Ovary (tissue), 10 donors: ENCODE results near the gene CT45A2. TPM values are rescaled to one million over a fixed set of nuclear protein-coding genes. Genes with fewer than 3 reads are reported as not detected.
"Not testable (repeated sequence)": the region's sequence is repeated elsewhere in the genome, so short reads cannot be mapped to it uniquely, and the experiment has no call there.

Source experiments
- DNase-seq, 5 donors: peaks; one replicate each; pipeline ENCODE4 v3.0.0-alpha.2; 2019 to 2020
- H3K27ac ChIP-seq, 2 donors: fragments of 200-600 bp; one replicate each; pipeline versions ENCODE4 v1.5.1 to v1.8.0; 2019 to 2022
- H3K27me3 ChIP-seq: fragments of 200-600 bp; one replicate; pipeline ENCODE4 v1.8.0; 2022
- H3K36me3 ChIP-seq: fragments of 200-600 bp; sonication (generic); one replicate; pipeline ENCODE4 v1.5.1; 2019
- H3K4me1 ChIP-seq: one replicate; pipeline ENCODE4 v1.8.1; 2013; ENCODE audit warnings: mild to moderate bottlenecking, moderate library complexity; ENCODE audit not compliant: insufficient read depth
- H3K4me3 ChIP-seq: fragments of 200-600 bp; sonication (generic); one replicate; pipeline ENCODE4 v1.5.1; 2017
- H3K9me3 ChIP-seq, 2 donors: fragments of 200-600 bp in 1 of 2; sonication (generic) in 1 of 2; one replicate each; pipeline versions ENCODE4 v1.5.1 to v1.8.1; 2013 to 2019; ENCODE audit warnings: mild to moderate bottlenecking in 1 of 2, moderate library complexity in 1 of 2
- WGBS, 3 donors: extraction: QIAGEN DNeasy Blood & Tissue Kit in 1 of 3; methylation state at CpG; one replicate each; pipeline versions ENCODE4 v1.1.5 to v1.1.7; 2013 to 2017; 5-methylcytosine and 5-hydroxymethylcytosine counted together
- intact Hi-C, 4 donors: fragments of 100-400 bp; cut with DNase I; formaldehyde crosslinking; loops; one replicate each; pipeline versions ENCODE4 v1.11.0 to v1.15.1; 2022 to 2023
- long read RNA-seq, 3 donors: library from polyadenylated mRNA in 2 of 3; unstranded in 2 of 3; transcript quantifications; one replicate each; pipeline ENCODE4 v2.0.0 and lab custom pipeline, GENCODE V29; 2021 to 2026
- polyA plus RNA-seq, 2 donors: library from polyadenylated mRNA; stranded (reverse); fragments of 200-250 nt in 1 of 2; fragments of 350-450 nt in 1 of 2; fragmentation: Illumina TruSeq in 1 of 2; extraction: RNeasy Lipid Tissue Mini Kit (QIAGEN cat#74804) in 1 of 2; gene quantifications; one replicate each; pipeline ENCODE4 v1.2.3, GENCODE V29; 2013 to 2014
- total RNA-seq, 7 donors: library from RNA; depleted of rRNA in 2 of 7; stranded (reverse); fragments of >200 nt in 2 of 7; fragmentation: NEBNext Ultra II Directional in 3 of 7; extraction: Animal tissue kit (Norgen Biotek cat#: 25700) in 3 of 7; gene quantifications; one replicate each; pipeline versions ENCODE4 v1.1.0 to v1.2.4, GENCODE V29; 2016 to 2023
- donor health status: DM: no; HTN: no; CAD: no; lungs with moderate emphysema.
- donor health status: DM: no; HTN: no; CAD: no.
- donor health status: Bipolar disorder and iron deficiency.
- donor health status: DM: yes; HTN: yes; CAD: no.
- donor health status: DM: no; HTN: no; CAD: no.
- donor health status: DM: yes; HTN: yes; CAD: no.

Gene CT45A2, protein sequence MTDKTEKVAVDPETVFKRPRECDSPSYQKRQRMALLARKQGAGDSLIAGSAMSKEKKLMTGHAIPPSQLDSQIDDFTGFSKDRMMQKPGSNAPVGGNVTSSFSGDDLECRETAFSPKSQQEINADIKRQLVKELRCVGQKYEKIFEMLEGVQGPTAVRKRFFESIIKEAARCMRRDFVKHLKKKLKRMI
- total RNA-seq (not detected), polyA plus RNA-seq (not detected)
- long read RNA-seq, donor 1, result 0 reads
- long read RNA-seq, donor 2, result 0 reads
- long read RNA-seq, donor 3, result 0 reads

DNA sequence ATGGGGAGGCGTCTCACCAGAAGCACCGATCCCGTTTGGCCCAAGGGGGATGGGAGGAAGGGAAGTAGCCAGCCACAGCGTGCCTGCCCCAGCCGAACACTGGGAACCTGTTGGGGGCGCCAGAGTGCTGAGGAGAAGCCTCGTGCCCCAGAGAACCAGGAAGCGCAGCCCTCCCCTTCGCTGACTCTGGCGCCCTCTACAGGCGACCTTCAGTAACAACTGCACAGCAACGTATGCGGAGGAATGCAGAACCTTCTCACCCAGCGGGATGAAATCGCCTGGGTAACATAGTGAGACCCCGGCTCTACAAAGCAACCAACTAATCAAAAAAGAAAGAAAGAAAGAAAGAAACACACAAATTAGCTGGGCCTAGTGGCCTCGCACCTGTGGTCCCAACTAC lies at the start of gene CT45A2:
TSS of gene CT45A2 (minus strand) at position 101 of the 400 bp plus-strand sequence. CDS start 3,747 bp downstream, outside the sequence.
- DNase-seq, H3K27me3 ChIP-seq, H3K4me1 ChIP-seq, H3K27ac ChIP-seq, H3K36me3 ChIP-seq, H3K4me3 ChIP-seq, intact Hi-C loops, H3K9me3 ChIP-seq: not testable (repeated sequence)
- WGBS, 3 donors, result no CpG with 5 or more reads among the region's 17 CpGs

DNA sequence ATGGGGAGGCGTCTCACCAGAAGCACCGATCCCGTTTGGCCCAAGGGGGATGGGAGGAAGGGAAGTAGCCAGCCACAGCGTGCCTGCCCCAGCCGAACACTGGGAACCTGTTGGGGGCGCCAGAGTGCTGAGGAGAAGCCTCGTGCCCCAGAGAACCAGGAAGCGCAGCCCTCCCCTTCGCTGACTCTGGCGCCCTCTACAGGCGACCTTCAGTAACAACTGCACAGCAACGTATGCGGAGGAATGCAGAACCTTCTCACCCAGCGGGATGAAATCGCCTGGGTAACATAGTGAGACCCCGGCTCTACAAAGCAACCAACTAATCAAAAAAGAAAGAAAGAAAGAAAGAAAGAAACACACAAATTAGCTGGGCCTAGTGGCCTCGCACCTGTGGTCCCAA lies 34.6 kb upstream of the CT45A2 start, which contains the start of gene CT45A8:
TSS of gene CT45A8 (minus strand) at position 101 of the 400 bp plus-strand sequence. CDS start 3,755 bp downstream, outside the sequence.
- H3K27me3 ChIP-seq, intact Hi-C loops: not testable (repeated sequence)
- no CpG with 5 or more reads among the region's 17 CpGs for WGBS, 3 donors

DNA sequence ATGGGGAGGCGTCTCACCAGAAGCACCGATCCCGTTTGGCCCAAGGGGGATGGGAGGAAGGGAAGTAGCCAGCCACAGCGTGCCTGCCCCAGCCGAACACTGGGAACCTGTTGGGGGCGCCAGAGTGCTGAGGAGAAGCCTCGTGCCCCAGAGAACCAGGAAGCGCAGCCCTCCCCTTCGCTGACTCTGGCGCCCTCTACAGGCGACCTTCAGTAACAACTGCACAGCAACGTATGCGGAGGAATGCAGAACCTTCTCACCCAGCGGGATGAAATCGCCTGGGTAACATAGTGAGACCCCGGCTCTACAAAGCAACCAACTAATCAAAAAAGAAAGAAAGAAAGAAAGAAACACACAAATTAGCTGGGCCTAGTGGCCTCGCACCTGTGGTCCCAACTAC lies 17.4 kb upstream of the CT45A2 start, which contains the start of gene CT45A7:
TSS of gene CT45A7 (minus strand) at position 101 of the 400 bp plus-strand sequence. CDS start 3,747 bp downstream, outside the sequence.
- H3K36me3 ChIP-seq, H3K4me1 ChIP-seq, DNase-seq, H3K9me3 ChIP-seq, intact Hi-C loops, H3K4me3 ChIP-seq, H3K27me3 ChIP-seq, H3K27ac ChIP-seq: not testable (repeated sequence)
- no CpG with 5 or more reads among the region's 17 CpGs for WGBS, 3 donors

More for the DNA sequence above, 34.6 kb upstream of the CT45A2 start, which contains the start of gene CT45A8:
- H3K9me3 ChIP-seq, DNase-seq, H3K36me3 ChIP-seq, H3K4me3 ChIP-seq, H3K4me1 ChIP-seq, H3K27ac ChIP-seq: not testable (repeated sequence)

DNA sequence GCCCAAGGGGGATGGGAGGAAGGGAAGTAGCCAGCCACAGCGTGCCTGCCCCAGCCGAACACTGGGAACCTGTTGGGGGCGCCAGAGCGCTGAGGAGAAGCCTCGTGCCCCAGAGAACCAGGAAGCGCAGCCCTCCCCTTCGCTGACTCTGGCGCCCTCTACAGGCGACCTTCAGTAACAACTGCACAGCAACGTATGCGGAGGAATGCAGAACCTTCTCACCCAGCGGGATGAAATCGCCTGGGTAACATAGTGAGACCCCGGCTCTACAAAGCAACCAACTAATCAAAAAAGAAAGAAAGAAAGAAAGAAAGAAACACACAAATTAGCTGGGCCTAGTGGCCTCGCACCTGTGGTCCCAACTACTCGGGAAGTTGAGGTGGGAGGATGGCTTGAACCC lies 17.1 kb downstream of the CT45A2 start, which contains the start of gene CT45A6:
TSS of gene CT45A6 (minus strand) at position 101 of the 400 bp plus-strand sequence. CDS start 3,794 bp downstream, outside the sequence.
- H3K27me3 ChIP-seq, DNase-seq, H3K4me3 ChIP-seq, H3K36me3 ChIP-seq, H3K9me3 ChIP-seq, intact Hi-C loops, H3K27ac ChIP-seq, H3K4me1 ChIP-seq: not testable (repeated sequence)
- WGBS, 3 donors, result no CpG with 5 or more reads among the region's 16 CpGs

DNA sequence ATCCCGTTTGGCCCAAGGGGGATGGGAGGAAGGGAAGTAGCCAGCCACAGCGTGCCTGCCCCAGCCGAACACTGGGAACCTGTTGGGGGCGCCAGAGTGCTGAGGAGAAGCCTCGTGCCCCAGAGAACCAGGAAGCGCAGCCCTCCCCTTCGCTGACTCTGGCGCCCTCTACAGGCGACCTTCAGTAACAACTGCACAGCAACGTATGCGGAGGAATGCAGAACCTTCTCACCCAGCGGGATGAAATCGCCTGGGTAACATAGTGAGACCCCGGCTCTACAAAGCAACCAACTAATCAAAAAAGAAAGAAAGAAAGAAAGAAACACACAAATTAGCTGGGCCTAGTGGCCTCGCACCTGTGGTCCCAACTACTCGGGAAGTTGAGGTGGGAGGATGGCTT lies 34.4 kb downstream of the CT45A2 start, which contains the start of gene CT45A5:
TSS of gene CT45A5 (minus strand) at position 101 of the 400 bp plus-strand sequence. CDS start 3,774 bp downstream, outside the sequence.
- H3K4me1 ChIP-seq, DNase-seq, H3K36me3 ChIP-seq, H3K27me3 ChIP-seq, intact Hi-C loops, H3K27ac ChIP-seq, H3K9me3 ChIP-seq, H3K4me3 ChIP-seq: not testable (repeated sequence)
- WGBS, 3 donors, result no CpG with 5 or more reads among the region's 16 CpGs

DNA sequence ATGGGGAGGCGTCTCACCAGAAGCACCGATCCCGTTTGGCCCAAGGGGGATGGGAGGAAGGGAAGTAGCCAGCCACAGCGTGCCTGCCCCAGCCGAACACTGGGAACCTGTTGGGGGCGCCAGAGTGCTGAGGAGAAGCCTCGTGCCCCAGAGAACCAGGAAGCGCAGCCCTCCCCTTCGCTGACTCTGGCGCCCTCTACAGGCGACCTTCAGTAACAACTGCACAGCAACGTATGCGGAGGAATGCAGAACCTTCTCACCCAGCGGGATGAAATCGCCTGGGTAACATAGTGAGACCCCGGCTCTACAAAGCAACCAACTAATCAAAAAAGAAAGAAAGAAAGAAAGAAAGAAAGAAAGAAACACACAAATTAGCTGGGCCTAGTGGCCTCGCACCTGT lies 51.7 kb downstream of the CT45A2 start, which contains the start of gene CT45A3:
TSS of gene CT45A3 (minus strand) at position 101 of the 400 bp plus-strand sequence. CDS start 3,747 bp downstream, outside the sequence.
- DNase-seq, H3K4me3 ChIP-seq, H3K9me3 ChIP-seq, H3K27me3 ChIP-seq, H3K36me3 ChIP-seq, intact Hi-C loops, H3K4me1 ChIP-seq, H3K27ac ChIP-seq: not testable (repeated sequence)
- no CpG with 5 or more reads among the region's 17 CpGs for WGBS, 3 donors

Other genes with a start within 250 kb of the CT45A2 start
- 1 to 10 TPM in 1 of 7 donors, not detected in 6; 1.4 TPM for gene CT45A1, start 106.4 kb downstream of the CT45A2 start, total RNA-seq
- not detected for gene CT45A1, start 106.4 kb downstream of the CT45A2 start, polyA plus RNA-seq
- 1 to 10 TPM in 1 of 7 donors, under 1 TPM in 1, not detected in 5; 0.20 to 1.8 TPM for gene CT45A3, start 51.8 kb downstream of the CT45A2 start, total RNA-seq
- gene CT45A3, start 51.8 kb downstream of the CT45A2 start, polyA plus RNA-seq, result not detected
- gene CT45A5, start 34.5 kb downstream of the CT45A2 start, total RNA-seq, result 1 to 10 TPM in 1 of 7 donors, not detected in 6; 6.4 TPM
- gene CT45A5, start 34.5 kb downstream of the CT45A2 start, polyA plus RNA-seq, result not detected
- gene CT45A6, start 17.2 kb downstream of the CT45A2 start, total RNA-seq, result not detected
- not detected for gene CT45A6, start 17.2 kb downstream of the CT45A2 start, polyA plus RNA-seq
- gene CT45A7, start 17.3 kb upstream of the CT45A2 start, total RNA-seq, result not detected
- not detected for gene CT45A7, start 17.3 kb upstream of the CT45A2 start, polyA plus RNA-seq
- not detected for gene CT45A8, start 34.5 kb upstream of the CT45A2 start, total RNA-seq
- gene CT45A8, start 34.5 kb upstream of the CT45A2 start, polyA plus RNA-seq, result not detected
- not detected for gene CT45A9, start 51.8 kb upstream of the CT45A2 start, total RNA-seq
- gene CT45A9, start 51.8 kb upstream of the CT45A2 start, polyA plus RNA-seq, result not detected
- under 1 TPM in 1 of 7 donors, not detected in 6; 0.92 TPM for gene CT45A10, start 73.4 kb upstream of the CT45A2 start, total RNA-seq
- not detected for gene CT45A10, start 73.4 kb upstream of the CT45A2 start, polyA plus RNA-seq
- gene SAGE1, start 73.7 kb upstream of the CT45A2 start, total RNA-seq, result not detected
- gene SAGE1, start 73.7 kb upstream of the CT45A2 start, polyA plus RNA-seq, result not detected
- gene MMGT1, start 154.0 kb upstream of the CT45A2 start, total RNA-seq, result 10 to 100 TPM; 19.1 to 27.1 (median 23.6) TPM
- gene MMGT1, start 154.0 kb upstream of the CT45A2 start, polyA plus RNA-seq, result 10 to 100 TPM; 12.1 to 30.3 TPM
- gene SLC9A6, start 165.4 kb upstream of the CT45A2 start, total RNA-seq, result 10 to 100 TPM; 10.5 to 18.6 (median 13.5) TPM
- gene SLC9A6, start 165.4 kb upstream of the CT45A2 start, polyA plus RNA-seq, result 10 to 100 TPM in 1 of 2 donors, 1 to 10 TPM in 1; 9.2 to 12.7 TPM